Adrenal gland (tissue), 5 donors: ENCODE data around the gene PI4KA.

Experiments
- CTCF ChIP-seq, 6 experiments: fragments of 450-650 bp in 4 of 6; fragments of 200-600 bp in 2 of 6; sonication (generic) in 1 of 6; IDR thresholded peaks; 1 replicate in 5 of 6; 2 replicates in 1 of 6; pipeline versions ENCODE4 v1.5.1 to v1.8.0; 2016 to 2021; ENCODE audit warnings: antibody characterized with exemption in 6 of 6, mild to moderate bottlenecking in 2 of 6, moderate library complexity in 1 of 6
- POLR2A ChIP-seq, 2 donors: fragments of 450-650 bp; IDR thresholded peaks; one replicate each; pipeline ENCODE4 v1.6.1; 2017; ENCODE audit warnings: antibody characterized with exemption in 2 of 2, mild to moderate bottlenecking in 2 of 2, moderate library complexity in 1 of 2
- donor health status: DM: no; HTN: no; CAD: no.

GRCh38 chr22:20659920-20660319 is 198.7 kb downstream of the PI4KA start:
- no peak for TF ChIP-seq CTCF (IDR thresholded peaks at IDR 0.05)
- no peak for TF ChIP-seq POLR2A (IDR thresholded peaks at IDR 0.05)
